Fibroblast of lung (primary cell): Measurements from ENCODE around the gene PLEKHA7. TPM values are rescaled to one million over a fixed set of nuclear protein-coding genes. Genes with fewer than 3 reads are reported as not detected.

Experiments used
- DNase-seq, 2 donors: peaks; one replicate each; pipeline versions ENCODE4 v3.0.0 to v3.0.0-alpha.2; 2010; ENCODE audit warnings: low read depth in 2 of 2
- H2AFZ ChIP-seq: 2 replicates; pipeline ENCODE4 v1.5.1; 2012; ENCODE audit warnings: low read length, control low read depth, inconsistent platforms
- H3K27ac ChIP-seq: 2 replicates; pipeline ENCODE4 v1.5.1; 2011; ENCODE audit warnings: low read length, control low read depth; ENCODE audit not compliant: insufficient read depth
- H3K27me3 ChIP-seq: 2 replicates; pipeline ENCODE4 v1.5.1; 2011; ENCODE audit warnings: mild to moderate bottlenecking, low read length; ENCODE audit not compliant: control insufficient read depth, insufficient read depth
- H3K36me3 ChIP-seq: 2 replicates; pipeline ENCODE4 v1.5.1; 2011; ENCODE audit warnings: low read length; ENCODE audit not compliant: control insufficient read depth, insufficient read depth
- H3K4me1 ChIP-seq: 2 replicates; pipeline ENCODE4 v1.5.1; 2011; ENCODE audit warnings: low read length; ENCODE audit not compliant: control insufficient read depth, insufficient read depth; ENCODE audit errors: extremely low read depth
- H3K4me2 ChIP-seq: 2 replicates; pipeline ENCODE4 v1.5.1; 2011; ENCODE audit warnings: low read length, control low read depth; ENCODE audit not compliant: insufficient read depth; ENCODE audit errors: extremely low read depth
- H3K4me3 ChIP-seq, 4 experiments: fragments of 200-600 bp in 1 of 4; sonication (generic) in 1 of 4; replicated peaks in 1 of 4; 2 replicates each; pipeline ENCODE4 v1.5.1; 2011 to 2016; ENCODE audit warnings: low read length in 4 of 4, low read depth in 3 of 4, mild to moderate bottlenecking in 3 of 4, control low read depth in 2 of 4, inconsistent platforms in 1 of 4, mixed read lengths in 1 of 4; ENCODE audit not compliant: insufficient read depth in 1 of 4; ENCODE audit errors: control extremely low read depth in 1 of 4
- H3K79me2 ChIP-seq: 2 replicates; pipeline ENCODE4 v1.5.1; 2012; ENCODE audit warnings: mild to moderate bottlenecking, low read length, inconsistent platforms; ENCODE audit not compliant: control insufficient read depth, insufficient read depth
- H3K9ac ChIP-seq: 2 replicates; pipeline ENCODE4 v1.5.1; 2011; ENCODE audit warnings: mild to moderate bottlenecking, low read length, control low read depth; ENCODE audit not compliant: insufficient read depth
- H3K9me3 ChIP-seq: 2 replicates; pipeline ENCODE4 v1.5.1; 2012; ENCODE audit warnings: low read depth, low read length; ENCODE audit not compliant: control insufficient read depth, insufficient read depth
- H4K20me1 ChIP-seq: 2 replicates; pipeline ENCODE4 v1.5.1; 2011; ENCODE audit warnings: low read length; ENCODE audit not compliant: control insufficient read depth, insufficient read depth; ENCODE audit errors: extremely low read depth
- CTCF ChIP-seq, 2 donors: IDR thresholded peaks in 1 of 2; conservative IDR thresholded peaks in 1 of 2; 1 replicate in 1 of 2; 2 replicates in 1 of 2; pipeline ENCODE4 v1.5.1; 2011 to 2012; ENCODE audit warnings: low read length in 2 of 2, control low read depth in 1 of 2, inconsistent platforms in 1 of 2, low read depth in 1 of 2, mild to moderate bottlenecking in 1 of 2
- EZH2 ChIP-seq: IDR thresholded peaks from 2 replicates; pipeline ENCODE4 v1.5.1; 2012; ENCODE audit warnings: low read length, control low read depth, mild to moderate bottlenecking; ENCODE audit errors: missing control alignments
- polyA plus RNA-seq, 2 donors: library from polyadenylated mRNA; depleted of rRNA in 1 of 2; stranded (reverse) in 1 of 2; unstranded in 1 of 2; fragments of >200 nt; gene quantifications; 2 replicates each; pipeline ENCODE4 v1.2.1, GENCODE V29; 2011 to 2012; ENCODE audit warnings: missing spikeins in 1 of 2
- total RNA-seq: library from RNA; depleted of rRNA; stranded (reverse); fragments of >200 nt; gene quantifications from 2 replicates; pipeline ENCODE4 v1.2.1, GENCODE V29; 2014

PLEKHA7 gene
- total and polyA plus RNA-seq, 2 donors (not counting 1 experiment from before 2014, with no cell fraction given), result 0.11 to 0.17 TPM

DNA sequence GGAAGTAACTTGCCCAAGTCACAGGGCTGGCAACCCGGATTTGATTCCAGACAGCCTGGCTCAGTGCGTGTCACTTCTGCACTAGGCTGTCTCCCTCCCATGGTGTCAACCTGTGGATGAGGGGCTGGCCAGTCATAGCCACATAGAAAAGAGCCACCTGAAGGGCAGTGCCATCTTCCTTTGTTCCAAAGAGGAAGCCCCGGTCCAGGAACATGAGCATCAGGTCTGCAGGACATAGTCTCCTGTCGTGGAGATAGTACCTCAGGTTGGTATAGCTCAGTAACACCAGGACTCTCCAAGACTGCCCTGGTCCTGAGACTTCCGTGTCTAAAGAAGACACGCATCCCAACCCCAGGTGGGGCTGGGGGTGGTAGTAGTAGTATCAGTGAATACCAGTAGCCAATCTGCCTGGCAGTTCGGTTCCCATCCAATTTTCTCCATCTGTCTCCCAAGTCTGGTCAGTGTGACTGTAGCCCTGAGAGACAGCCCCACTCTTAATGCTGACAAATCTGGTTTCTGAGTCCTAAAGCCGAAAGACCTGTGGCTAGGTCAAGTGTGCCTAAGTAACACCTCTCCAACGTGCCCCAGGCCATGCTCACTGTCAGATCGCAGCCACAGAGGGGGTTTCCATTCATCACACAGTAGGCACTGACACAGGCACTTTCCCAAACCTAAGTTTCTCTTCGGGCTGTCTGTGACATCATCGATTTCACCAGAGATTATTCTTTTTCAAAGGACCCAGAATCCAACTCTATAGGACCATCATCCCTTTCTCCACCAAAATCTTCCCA, 242.7 kb downstream of the PLEKHA7 start:
- Histone ChIP-seq H3K4me1 (no peaks in the 10 kb centered on the region), H4K20me1 (no peaks in the 10 kb centered on the region), H3K9ac (no peak overlapping the region), H3K27ac (no peak overlapping the region), H2AFZ (no peak overlapping the region), H3K36me3 (no peaks in the 10 kb centered on the region), H3K4me2 (no peak overlapping the region), H3K27me3 (peaks cover 6% of the 10 kb centered on the region), H3K4me3 (no peak overlapping the region), H3K79me2 (no peaks in the 10 kb centered on the region), H3K9me3 (no peaks in the 10 kb centered on the region)
- TF ChIP-seq CTCF (conservative IDR thresholded peaks at IDR 0.05 in 1 of 2, IDR thresholded peaks at IDR 0.05 in 1 of 2; ENCODE audit: low read depth in 1 of 2, low read length in 2 of 2) (no peak), EZH2 (no peak)
- no peak for DNase-seq

GRCh38 chr11:16770016-16770415, 244.2 kb downstream of the PLEKHA7 start:
- H3K4me2 ChIP-seq, result no peak overlapping the region
- H3K36me3 ChIP-seq, result no peaks in the 10 kb centered on the region
- H3K79me2 ChIP-seq, result no peaks in the 10 kb centered on the region
- no peak overlapping the region for H3K4me3 ChIP-seq
- peaks cover 6% of the 10 kb centered on the region for H3K27me3 ChIP-seq
- no peaks in the 10 kb centered on the region for H4K20me1 ChIP-seq
- no peaks in the 10 kb centered on the region for H3K9me3 ChIP-seq
- H2AFZ ChIP-seq, result no peak overlapping the region
- TF ChIP-seq CTCF (conservative IDR thresholded peaks at IDR 0.05 in 1 of 2, IDR thresholded peaks at IDR 0.05 in 1 of 2; ENCODE audit: low read depth in 1 of 2, low read length in 2 of 2), result no peak
- TF ChIP-seq EZH2, result no peak
- no peak overlapping the region for H3K9ac ChIP-seq
- no peaks in the 10 kb centered on the region for H3K4me1 ChIP-seq
- no peak for DNase-seq
- no peak overlapping the region for H3K27ac ChIP-seq

DNA sequence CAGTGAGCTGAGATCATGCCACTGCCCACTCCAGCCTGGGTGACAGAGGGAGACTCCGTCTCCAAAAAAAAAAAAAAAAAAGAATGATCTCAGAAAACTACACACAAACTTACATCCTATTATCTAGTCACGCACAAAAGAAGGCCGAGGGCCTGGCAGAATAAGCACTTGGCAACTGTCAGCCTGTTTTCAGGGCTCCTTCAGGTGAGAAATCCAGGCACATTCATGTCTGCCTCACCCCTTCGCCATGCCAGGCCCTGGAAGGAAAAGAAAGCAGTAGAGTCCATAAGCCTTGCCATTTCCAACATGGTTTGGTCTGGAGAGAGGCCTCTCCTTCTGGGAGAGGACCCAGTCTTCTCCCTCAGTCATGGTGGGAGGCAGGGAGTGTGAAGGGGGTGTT, 244.8 kb downstream of the PLEKHA7 start:
- no peaks in the 10 kb centered on the region for H3K79me2 ChIP-seq
- H3K9me3 ChIP-seq, result no peaks in the 10 kb centered on the region
- no peak for DNase-seq
- H3K27me3 ChIP-seq, result peaks cover 6% of the 10 kb centered on the region
- H3K4me1 ChIP-seq, result no peaks in the 10 kb centered on the region
- H3K4me2 ChIP-seq, result no peak overlapping the region
- no peaks in the 10 kb centered on the region for H3K36me3 ChIP-seq
- H3K9ac ChIP-seq, result no peak overlapping the region
- no peaks in the 10 kb centered on the region for H4K20me1 ChIP-seq
- no peak overlapping the region for H3K4me3 ChIP-seq
- no peak for TF ChIP-seq CTCF (conservative IDR thresholded peaks at IDR 0.05 in 1 of 2, IDR thresholded peaks at IDR 0.05 in 1 of 2; ENCODE audit: low read depth in 1 of 2, low read length in 2 of 2)
- TF ChIP-seq EZH2, result no peak
- no peak overlapping the region for H2AFZ ChIP-seq
- H3K27ac ChIP-seq, result no peak overlapping the region
